GM18868 (cell line): ENCODE results near the gene KCTD3.

Experiments used
- ATAC-seq: cut with Tn5 transposase; IDR thresholded peaks from one replicate; pipeline ENCODE4 v1.9.1; 2021; ENCODE audit warnings: mild to moderate bottlenecking, moderate library complexity; ENCODE audit not compliant: unreplicated experiment

Gene KCTD3

GRCh38 chr1:215566556-215567490 lies at the start of gene KCTD3:
Gene KCTD3, plus strand, starts transcription at chr1:215567304. Its CDS starts 382 bp downstream, at chr1:215567686.
- peak; percentile 72 for ATAC-seq

- no peak for ATAC-seq
Observed at GRCh38 chr1:215517441-215517891, 49.6 kb upstream of the KCTD3 start.

DNA sequence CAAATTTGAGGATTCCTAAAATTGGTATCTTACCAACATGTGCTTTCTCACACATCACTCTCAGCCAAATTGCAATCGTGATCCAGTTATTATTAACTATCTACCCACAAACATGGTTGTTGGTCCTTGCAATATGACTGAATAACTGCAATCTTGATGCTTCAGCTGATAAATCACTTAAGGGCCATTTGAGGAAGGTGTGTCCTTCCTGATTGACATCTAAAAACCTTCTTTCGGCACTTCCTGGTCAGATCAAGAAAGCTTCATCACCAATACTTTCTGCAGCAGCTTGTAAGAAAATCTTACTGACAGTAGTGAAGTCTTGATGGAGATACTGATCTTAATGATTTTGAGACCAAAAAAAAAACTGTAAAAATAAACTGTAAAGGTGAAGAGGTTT lies 48.5 kb upstream of the KCTD3 start:
- no peak for ATAC-seq

GRCh38 chr1:215521279-215521678 lies 45.8 kb upstream of the KCTD3 start:
- no peak for ATAC-seq

GRCh38 chr1:215523128-215523861 lies 43.8 kb upstream of the KCTD3 start:
- ATAC-seq, result no peak

GRCh38 chr1:215523906-215524305 lies 43.2 kb upstream of the KCTD3 start:
- no peak for ATAC-seq

- ATAC-seq, result peak; percentile 72
Observed at GRCh38 chr1:215526147-215526845, 40.8 kb upstream of the KCTD3 start.

GRCh38 chr1:215526846-215527151 lies 40.3 kb upstream of the KCTD3 start:
- no peak for ATAC-seq

GRCh38 chr1:215529111-215529510 lies 38.0 kb upstream of the KCTD3 start:
- no peak for ATAC-seq

DNA sequence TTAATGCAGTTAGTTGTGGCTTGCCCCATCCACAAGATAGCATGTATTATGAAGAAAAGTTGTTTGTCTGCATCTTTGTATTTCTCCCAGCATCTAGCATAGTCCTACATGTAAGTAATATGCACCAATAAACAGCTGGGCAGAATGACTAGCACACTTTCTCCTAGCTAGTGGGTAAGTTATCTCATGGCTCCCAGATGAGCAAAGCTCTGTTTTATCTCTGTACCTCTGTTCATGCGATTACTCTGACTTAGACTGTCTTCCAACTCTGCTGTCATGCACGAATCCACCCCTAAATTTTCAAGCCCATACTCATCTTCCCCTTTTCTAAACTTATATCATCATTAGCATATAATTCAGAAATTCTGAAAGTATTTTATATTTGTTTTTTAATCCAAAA lies 37.5 kb upstream of the KCTD3 start:
- ATAC-seq, result no peak

GRCh38 chr1:215530401-215530984 lies 36.6 kb upstream of the KCTD3 start:
- no peak for ATAC-seq

DNA sequence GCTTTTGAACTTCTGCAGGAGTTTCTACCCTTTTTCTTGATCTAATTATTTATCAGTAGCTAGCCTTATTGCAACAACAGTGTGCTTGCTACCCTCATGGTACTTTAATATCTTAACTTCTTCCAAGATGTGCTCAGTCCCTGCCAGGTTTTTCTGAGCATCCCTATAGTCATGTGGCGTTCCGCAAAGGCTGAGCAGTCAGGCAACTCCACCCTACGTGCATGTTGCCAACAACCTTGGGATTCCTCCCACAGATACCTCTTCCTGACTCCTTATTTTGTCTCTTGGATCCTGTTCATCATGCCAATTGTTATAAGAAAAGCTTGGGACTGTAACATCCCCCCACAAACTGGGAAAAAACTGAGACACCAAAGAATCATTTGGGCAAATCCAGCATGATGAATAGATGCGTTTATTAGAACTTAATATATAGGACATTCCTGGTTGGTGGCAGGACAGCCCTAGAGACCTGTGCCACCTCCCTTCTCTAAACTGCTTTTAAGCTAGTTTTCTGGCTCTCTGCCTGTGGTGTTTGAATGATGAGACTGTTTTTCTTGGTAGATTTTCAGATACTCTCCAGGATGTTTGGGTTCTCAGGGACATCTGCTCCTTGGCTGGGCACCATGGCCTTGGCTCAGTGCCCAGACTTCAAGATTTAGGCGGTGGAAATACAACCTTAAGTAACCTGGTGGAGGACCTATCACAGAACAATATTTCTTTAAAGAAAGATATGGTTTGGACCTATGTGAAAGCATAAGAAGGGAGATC lies 27.1 kb upstream of the KCTD3 start:
- ATAC-seq, result no peak

DNA sequence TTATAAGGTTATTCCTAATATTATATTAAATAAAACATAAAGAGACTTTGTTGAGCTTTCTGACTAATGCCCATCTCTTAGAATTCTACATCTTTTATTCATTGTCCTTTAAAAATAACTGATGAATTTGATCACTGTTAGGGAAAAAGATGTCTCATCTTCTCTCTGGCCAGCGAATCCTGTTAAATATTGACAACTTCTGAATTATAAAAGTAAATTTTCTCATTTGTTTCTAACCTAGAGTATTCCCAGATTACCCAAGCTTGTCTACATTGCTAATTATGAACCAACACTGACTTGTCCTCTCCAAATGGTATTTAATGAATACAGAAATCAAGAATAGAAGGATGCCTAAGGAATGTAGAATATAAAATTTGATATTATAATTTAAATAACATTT lies 24.8 kb upstream of the KCTD3 start:
- ATAC-seq, result no peak

GRCh38 chr1:215543191-215543606 lies 23.9 kb upstream of the KCTD3 start:
- ATAC-seq, result peak; percentile 85

- no peak for ATAC-seq
Observed at GRCh38 chr1:215543806-215544205, 23.3 kb upstream of the KCTD3 start.

DNA sequence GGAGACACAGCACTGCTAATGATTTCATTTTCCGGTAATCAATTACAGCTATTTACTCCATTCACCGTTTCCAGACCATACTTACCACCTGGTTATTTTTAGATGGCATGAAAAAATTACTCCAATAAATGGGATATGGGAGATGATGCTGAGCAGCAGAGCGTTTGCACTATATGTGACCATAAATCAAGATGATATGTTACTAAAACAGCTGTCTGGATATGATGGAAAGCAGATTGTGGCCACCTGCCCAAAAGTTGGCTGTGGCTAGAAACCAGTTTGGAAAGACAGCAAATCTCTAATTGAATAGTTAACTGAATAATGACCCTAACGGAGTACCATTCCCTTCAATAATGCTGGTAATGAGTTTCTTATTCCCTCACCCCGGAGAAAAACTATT lies 22.5 kb upstream of the KCTD3 start:
- ATAC-seq, result no peak

GRCh38 chr1:215545096-215545495 lies 22.0 kb upstream of the KCTD3 start:
- ATAC-seq, result no peak

GRCh38 chr1:215547011-215547410 lies 20.1 kb upstream of the KCTD3 start:
- no peak for ATAC-seq

- no peak for ATAC-seq
Observed at GRCh38 chr1:215551806-215552205, 15.3 kb upstream of the KCTD3 start.

- no peak for ATAC-seq
Observed at GRCh38 chr1:215554865-215555264, 12.2 kb upstream of the KCTD3 start.
